HG02642 (cell line): ENCODE results near the gene XYLT2.
"Not testable (repeated sequence)": the region's sequence is repeated elsewhere in the genome, so short reads cannot be mapped to it uniquely, and the experiment has no call there.

Experiments used
- ATAC-seq: cut with Tn5 transposase; IDR thresholded peaks from one replicate; pipeline ENCODE4 v1.9.1; 2021; ENCODE audit warnings: mild to moderate bottlenecking; ENCODE audit not compliant: unreplicated experiment, poor library complexity

The XYLT2 gene

GRCh38 chr17:50318501-50319285, 27.2 kb upstream of the XYLT2 start:
- no peak for ATAC-seq

GRCh38 chr17:50319306-50320004, 26.5 kb upstream of the XYLT2 start:
- no peak for ATAC-seq

GRCh38 chr17:50322271-50322670, 23.7 kb upstream of the XYLT2 start:
- no peak for ATAC-seq

- no peak for ATAC-seq
Measured at GRCh38 chr17:50323060-50323459, 22.9 kb upstream of the XYLT2 start.

GRCh38 chr17:50325906-50326305, 20.0 kb upstream of the XYLT2 start:
- no peak for ATAC-seq

GRCh38 chr17:50326831-50327364, 19.0 kb upstream of the XYLT2 start:
- no peak for ATAC-seq

- ATAC-seq, result no peak
Measured at GRCh38 chr17:50328363-50329325, 17.3 kb upstream of the XYLT2 start.

GRCh38 chr17:50329716-50330115, 16.2 kb upstream of the XYLT2 start:
- ATAC-seq, result no peak

- ATAC-seq, result no peak
Measured at GRCh38 chr17:50330151-50330775, 15.7 kb upstream of the XYLT2 start.

- no peak for ATAC-seq
Measured at GRCh38 chr17:50331085-50331791, 14.7 kb upstream of the XYLT2 start.

GRCh38 chr17:50332196-50332595, 13.7 kb upstream of the XYLT2 start:
- no peak for ATAC-seq

GRCh38 chr17:50333291-50334057, 12.5 kb upstream of the XYLT2 start:
- ATAC-seq, result not testable (repeated sequence)

GRCh38 chr17:50337956-50338355, 8.0 kb upstream of the XYLT2 start:
- ATAC-seq, result no peak

- ATAC-seq, result no peak
Measured at GRCh38 chr17:50338645-50339044, 7.3 kb upstream of the XYLT2 start.

- no peak for ATAC-seq
Measured at GRCh38 chr17:50339381-50339780, 6.5 kb upstream of the XYLT2 start.

- ATAC-seq, result no peak
Measured at GRCh38 chr17:50344731-50345365, 1.1 kb upstream of the XYLT2 start.

GRCh38 chr17:50346313-50347116, 589 bp downstream of the XYLT2 start:
- ATAC-seq, result peak; percentile 57
